ENCODE results near the gene SORBS2.

SORBS2 gene

DNA sequence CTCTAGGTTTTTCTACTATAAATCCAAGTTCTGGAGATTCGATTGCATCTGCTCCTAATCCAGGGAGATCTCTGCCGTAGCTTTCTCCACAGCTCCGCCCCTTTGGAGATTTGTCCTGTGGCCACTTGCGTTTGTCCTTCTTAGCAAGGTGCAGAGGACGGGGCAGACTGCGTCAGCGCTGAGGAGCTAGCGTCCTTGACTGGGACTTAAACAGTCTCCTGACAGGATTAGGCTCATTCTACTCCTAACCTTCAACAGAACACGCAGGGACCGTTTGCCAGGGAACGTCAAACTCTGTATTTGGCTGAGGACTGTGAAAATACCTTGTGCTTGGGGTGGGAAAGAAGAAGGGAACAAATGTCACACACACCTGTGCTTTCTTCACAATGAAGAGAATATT is 38.6 kb downstream of the SORBS2 start:
- no peak for DNase-seq (ENCODE audit: low read depth in 2 of 2)

DNA sequence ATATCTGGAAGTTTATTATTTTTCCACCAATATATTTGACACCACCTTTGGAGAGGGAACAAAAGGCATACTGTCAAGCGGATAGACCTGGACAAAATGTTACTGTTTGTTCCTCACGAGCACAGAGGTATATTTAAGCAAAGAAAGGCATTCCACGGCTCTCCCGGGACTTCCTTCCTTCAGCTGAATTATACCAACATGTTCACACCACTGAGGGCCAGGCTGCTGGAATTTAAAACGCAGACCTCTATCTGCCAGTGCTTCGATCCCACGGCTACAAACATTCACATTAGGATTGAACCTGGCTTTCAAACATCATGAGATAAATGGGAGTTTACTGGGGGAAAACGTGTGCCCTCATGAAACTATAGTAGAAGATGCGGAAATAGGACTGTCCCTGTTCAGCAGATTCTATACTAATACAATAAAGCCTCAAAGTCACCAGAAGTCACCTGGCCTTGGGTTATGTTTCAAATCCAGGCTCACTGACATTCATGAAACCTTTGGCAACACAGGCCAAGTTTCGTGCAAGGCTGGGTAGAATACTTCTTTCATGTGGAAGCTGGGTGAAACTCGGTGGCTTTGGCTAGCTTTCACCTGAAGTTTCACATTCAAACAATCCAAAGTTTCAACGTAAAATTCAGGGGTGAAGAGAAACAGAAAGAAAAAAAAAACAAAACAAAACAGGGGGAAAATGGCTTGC is 39.5 kb downstream of the SORBS2 start:
- no peak for DNase-seq (ENCODE audit: low read depth in 2 of 2)

DNA sequence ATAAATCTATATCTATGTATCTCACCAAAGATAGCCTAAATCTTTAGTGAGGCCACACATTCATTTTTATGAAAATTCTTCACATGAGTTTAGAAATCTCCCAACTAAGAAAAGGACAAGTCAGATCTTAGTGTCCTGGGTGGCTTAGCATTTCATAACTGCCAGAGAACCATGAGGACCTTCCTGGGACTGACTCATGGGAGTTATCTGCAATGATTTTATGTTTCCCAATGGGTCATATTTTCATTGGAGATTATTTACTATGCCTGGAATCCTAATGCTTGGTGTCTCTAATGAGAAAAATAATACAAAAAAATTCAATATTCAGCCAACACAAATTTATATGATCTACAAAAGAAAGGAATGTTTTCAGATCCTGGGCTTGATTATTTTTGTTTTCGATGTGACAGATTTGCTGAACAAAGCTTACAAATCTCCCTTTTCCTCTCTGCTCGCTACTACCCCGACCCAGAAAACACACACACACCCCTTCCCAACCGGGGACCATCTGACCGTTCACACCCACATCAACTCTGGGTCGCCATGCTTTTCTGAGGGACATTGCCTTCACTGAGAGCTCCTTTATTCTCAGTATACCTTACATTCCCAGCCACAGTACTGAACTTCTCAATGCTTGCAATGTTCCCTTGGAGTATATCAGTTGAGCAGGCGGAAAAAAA is 40.1 kb downstream of the SORBS2 start:
- no peak for DNase-seq (ENCODE audit: low read depth in 2 of 2)

- DNase-seq (ENCODE audit: low read depth in 2 of 2) = no peak
Measured at GRCh38 chr4:185767528-185767927, 44.5 kb downstream of the SORBS2 start.

DNA sequence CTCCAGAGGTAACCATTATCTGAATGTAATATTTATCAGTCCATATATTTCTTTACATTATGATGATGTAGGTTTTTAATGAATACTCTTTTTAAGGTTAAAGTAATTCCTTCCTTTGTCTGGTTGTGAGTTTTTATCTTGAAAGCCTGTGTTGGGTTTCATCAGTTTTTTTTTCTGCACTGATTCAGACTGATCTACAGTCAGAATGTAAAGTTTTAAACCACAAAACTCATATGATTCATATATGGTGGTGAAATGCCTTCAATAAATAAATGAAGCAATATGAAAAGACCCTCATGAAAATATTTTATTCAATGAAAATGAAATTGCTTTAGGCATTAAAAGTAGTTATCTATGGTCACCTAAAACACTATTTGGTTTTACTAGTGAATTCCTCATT is 47.1 kb downstream of the SORBS2 start:
- no peak for DNase-seq (ENCODE audit: low read depth in 2 of 2)

DNA sequence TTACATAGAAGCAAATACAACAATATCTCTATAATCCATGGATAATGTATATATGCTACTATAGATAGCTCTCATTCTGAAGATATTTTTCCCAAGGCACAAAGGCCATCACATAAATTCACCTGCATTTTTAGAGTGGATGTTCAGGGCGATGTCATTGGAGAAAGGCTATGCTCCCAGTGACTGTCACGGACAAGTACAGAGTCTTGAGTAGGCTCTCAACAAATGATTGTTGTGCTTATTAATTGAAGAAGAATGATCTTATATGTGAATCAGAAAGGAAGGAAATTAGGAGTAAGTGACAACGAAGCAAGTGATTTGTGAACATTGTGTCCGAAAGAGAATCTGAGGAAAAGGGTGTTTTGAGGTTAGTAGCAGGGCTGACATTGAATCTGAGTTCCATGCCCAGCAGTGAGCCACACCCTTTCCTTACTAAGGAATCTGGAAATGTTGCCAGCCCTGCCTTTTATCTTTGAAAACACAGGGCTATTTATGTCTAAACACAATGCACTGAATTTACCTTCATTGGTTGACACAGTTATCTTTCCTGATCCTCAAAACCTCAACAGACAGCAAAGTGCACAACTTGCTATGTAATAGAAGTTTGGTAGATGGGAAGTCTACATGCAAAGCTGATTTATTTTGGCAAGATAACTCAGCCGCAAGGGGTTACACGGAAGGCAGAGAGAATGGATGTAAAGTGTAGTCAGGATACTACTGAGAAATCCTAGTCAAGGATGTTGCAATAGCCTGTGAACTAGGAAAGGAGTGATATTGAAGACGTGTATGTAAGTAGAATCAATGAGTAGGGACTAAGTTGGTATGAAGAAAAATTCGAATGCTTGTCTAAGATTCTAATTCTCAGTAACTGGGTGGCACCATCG is 50.4 kb downstream of the SORBS2 start:
- DNase-seq (ENCODE audit: low read depth in 2 of 2) = no peak

DNA sequence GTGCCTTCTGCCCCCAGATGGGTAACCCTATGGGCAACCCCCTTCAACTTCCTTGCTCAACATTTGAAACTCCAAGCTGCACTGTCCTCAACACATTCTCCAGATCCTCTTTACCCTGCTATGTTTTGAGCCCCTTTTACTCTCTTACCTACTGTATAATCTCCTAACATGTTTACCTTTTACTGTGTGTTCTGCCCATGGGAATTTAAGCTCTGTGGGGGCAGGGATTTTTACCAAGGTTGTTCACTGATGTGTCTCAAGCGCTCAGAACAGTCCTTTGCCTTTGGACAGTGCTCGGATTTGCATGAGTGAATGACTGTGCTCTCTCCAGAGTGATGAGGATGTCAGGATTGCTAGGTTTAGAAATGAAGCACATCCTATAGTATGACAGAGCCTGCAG is 53.2 kb downstream of the SORBS2 start:
- no peak for DNase-seq (ENCODE audit: low read depth in 2 of 2)

DNA sequence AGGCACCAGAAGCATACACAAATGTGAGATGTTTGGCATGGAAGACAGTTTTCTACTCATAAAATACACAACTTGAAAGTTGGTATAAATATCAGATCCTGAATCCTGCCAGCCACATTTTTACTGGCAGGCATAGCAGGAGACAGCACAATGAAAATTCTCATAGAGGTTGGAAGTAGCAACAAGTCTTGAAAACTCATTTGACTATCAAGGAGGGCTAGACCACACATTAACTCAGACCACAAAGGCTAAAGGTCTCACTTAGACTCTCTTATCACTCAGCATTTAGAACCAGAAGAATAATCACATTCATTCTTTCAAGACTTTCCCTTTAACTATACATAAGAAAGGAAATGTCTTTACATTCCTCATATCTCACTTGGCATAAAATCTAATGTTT is 56.5 kb downstream of the SORBS2 start:
- no peak for DNase-seq (ENCODE audit: low read depth in 2 of 2)

- no peak for DNase-seq (ENCODE audit: low read depth in 2 of 2)
Measured at GRCh38 chr4:185754961-185755360, 57.0 kb downstream of the SORBS2 start.

- no peak for DNase-seq (ENCODE audit: low read depth in 2 of 2)
Measured at GRCh38 chr4:185752872-185753271, 59.1 kb downstream of the SORBS2 start.

DNA sequence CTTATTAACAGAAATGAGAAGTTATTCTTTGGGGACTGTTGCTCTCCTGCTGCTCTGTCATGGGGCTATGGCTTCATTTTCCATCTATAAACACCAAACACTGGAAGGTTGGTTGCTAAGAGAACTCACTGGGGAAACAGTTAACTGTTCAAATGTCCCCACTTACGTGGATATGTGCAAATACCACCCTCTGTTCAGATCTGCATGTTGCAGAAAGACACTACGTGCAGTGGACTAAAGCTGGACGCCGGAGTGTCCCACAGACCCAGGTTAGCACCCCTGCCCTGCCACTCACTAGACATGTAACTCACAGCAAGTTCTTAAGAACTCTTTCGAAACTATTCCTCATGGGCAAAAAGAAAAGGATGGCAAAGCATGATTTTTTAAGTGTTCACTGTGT is 62.1 kb downstream of the SORBS2 start:
- no peak for DNase-seq (ENCODE audit: low read depth in 2 of 2)

GRCh38 chr4:185748901-185749390 is 63.0 kb downstream of the SORBS2 start:
- no peak for DNase-seq (ENCODE audit: low read depth in 2 of 2)

- no peak for DNase-seq (ENCODE audit: low read depth in 2 of 2)
Measured at GRCh38 chr4:185745891-185746290, 66.1 kb downstream of the SORBS2 start.

- no peak for DNase-seq (ENCODE audit: low read depth in 2 of 2)
Measured at GRCh38 chr4:185744946-185745345, 67.0 kb downstream of the SORBS2 start.

GRCh38 chr4:185744488-185744862 is 67.5 kb downstream of the SORBS2 start:
- no peak for DNase-seq (ENCODE audit: low read depth in 2 of 2)

- DNase-seq (ENCODE audit: low read depth in 2 of 2) = no peak
Measured at GRCh38 chr4:185743722-185744487, 68.1 kb downstream of the SORBS2 start.

DNA sequence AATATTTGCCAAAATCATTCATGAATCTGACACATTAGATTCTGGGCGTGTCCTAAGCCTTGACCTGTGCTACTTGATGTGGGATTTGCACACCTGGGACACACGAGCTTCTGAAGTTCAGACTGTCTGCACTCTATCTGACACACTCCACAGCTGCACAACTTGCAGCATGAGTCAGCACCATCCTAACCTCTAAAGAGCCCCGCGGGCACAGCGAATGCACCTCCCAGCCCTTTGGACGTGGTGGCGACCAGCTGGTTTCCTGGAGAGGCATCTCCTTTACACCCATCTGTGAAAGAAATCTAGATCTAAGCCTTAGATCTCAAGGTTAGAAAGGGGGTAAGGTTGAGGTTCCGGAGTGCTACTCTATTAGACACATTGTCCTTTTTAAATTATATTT is 69.2 kb downstream of the SORBS2 start:
- DNase-seq (ENCODE audit: low read depth in 2 of 2) = no peak

- no peak for DNase-seq (ENCODE audit: low read depth in 2 of 2)
Measured at GRCh38 chr4:185741795-185742194, 70.2 kb downstream of the SORBS2 start.

GRCh38 chr4:185740471-185740873 is 71.5 kb downstream of the SORBS2 start:
- DNase-seq (ENCODE audit: low read depth in 2 of 2) = no peak

GRCh38 chr4:185738820-185739219 is 73.2 kb downstream of the SORBS2 start:
- DNase-seq (ENCODE audit: low read depth in 2 of 2) = no peak

GRCh38 chr4:185738038-185738552 is 73.9 kb downstream of the SORBS2 start:
- DNase-seq (ENCODE audit: low read depth in 2 of 2) = no peak

All from stimulated activated CD4-positive, alpha-beta T cell treated with anti-CD3 and anti-CD28 coated beads, Interleukin-15, amount 100 ng/mL, for 48 hours (primary cell).